Left kidney (tissue), 2 donors: ENCODE measurements around the gene RYR2. TPM values are rescaled to one million over a fixed set of nuclear protein-coding genes. Genes with fewer than 3 reads are reported as not detected.
"Not testable (repeated sequence)": the region's sequence is repeated elsewhere in the genome, so short reads cannot be mapped to it uniquely, and the experiment has no call there.

Experiments
- DNase-seq: peaks from one replicate; pipeline ENCODE4 v3.0.0-alpha.2; 2013
- polyA plus RNA-seq: library from polyadenylated mRNA; unstranded; fragments of 120-200 nt; gene quantifications from one replicate; pipeline ENCODE4 v1.2.1, GENCODE V29; 2013; ENCODE audit not compliant: insufficient read length

The RYR2 gene
- polyA plus RNA-seq, 1 donor = 3.0 TPM

- DNase-seq = no peak
These were observed 524.6 kb downstream of the RYR2 start for GRCh38 chr1:237566581-237566980.

- DNase-seq = no peak
These were observed 527.0 kb downstream of the RYR2 start for GRCh38 chr1:237568955-237569354.

- DNase-seq = no peak
These were observed 528.5 kb downstream of the RYR2 start for GRCh38 chr1:237570530-237570929.

GRCh38 chr1:237574536-237574935 lies 532.6 kb downstream of the RYR2 start:
- no peak for DNase-seq

- DNase-seq = no peak
These were observed 536.6 kb downstream of the RYR2 start for GRCh38 chr1:237578540-237578939.

GRCh38 chr1:237580726-237581125 lies 538.7 kb downstream of the RYR2 start:
- DNase-seq = no peak

- DNase-seq = no peak
These were observed 541.3 kb downstream of the RYR2 start for GRCh38 chr1:237583270-237583669.

- DNase-seq = no peak
These were observed 541.8 kb downstream of the RYR2 start for GRCh38 chr1:237583756-237584155.

GRCh38 chr1:237590386-237590785 lies 548.4 kb downstream of the RYR2 start:
- DNase-seq = no peak

- no peak for DNase-seq
These were observed 549.4 kb downstream of the RYR2 start for GRCh38 chr1:237591353-237591752.

GRCh38 chr1:237603036-237603568 lies 561.1 kb downstream of the RYR2 start:
- DNase-seq = not testable (repeated sequence)

- DNase-seq = no peak
These were observed 566.4 kb downstream of the RYR2 start for GRCh38 chr1:237608433-237608832.

- no peak for DNase-seq
These were observed 568.2 kb downstream of the RYR2 start for GRCh38 chr1:237610157-237610556.

GRCh38 chr1:237613984-237614383 lies 572.0 kb downstream of the RYR2 start:
- no peak for DNase-seq

GRCh38 chr1:237619553-237619952 lies 577.6 kb downstream of the RYR2 start:
- no peak for DNase-seq

- DNase-seq = no peak
These were observed 592.9 kb downstream of the RYR2 start for GRCh38 chr1:237634922-237635321.

GRCh38 chr1:237638555-237638954 lies 596.6 kb downstream of the RYR2 start:
- DNase-seq = no peak

GRCh38 chr1:237640011-237640671 lies 598.2 kb downstream of the RYR2 start:
- no peak for DNase-seq

- no peak for DNase-seq
These were observed 599.0 kb downstream of the RYR2 start for GRCh38 chr1:237640966-237641365.

- DNase-seq = no peak
These were observed 608.8 kb downstream of the RYR2 start for GRCh38 chr1:237650809-237651208.

GRCh38 chr1:237655778-237656177 lies 613.8 kb downstream of the RYR2 start:
- no peak for DNase-seq

GRCh38 chr1:237664348-237664747 lies 622.4 kb downstream of the RYR2 start:
- DNase-seq = no peak

GRCh38 chr1:237670302-237670701 lies 628.3 kb downstream of the RYR2 start:
- no peak for DNase-seq

- DNase-seq = no peak
These were observed 629.3 kb downstream of the RYR2 start for GRCh38 chr1:237671262-237671661.
